Measurements from ENCODE around the gene XKR3.
"Not testable (repeated sequence)": the region's sequence is repeated elsewhere in the genome, so short reads cannot be mapped to it uniquely, and the experiment has no call there.

Gene XKR3

GRCh38 chr22:16828876-16829275, 3.7 kb upstream of the XKR3 start:
- no peaks in the 10 kb centered on the region for H3K9me3 Mint-ChIP-seq
- H3K27ac Mint-ChIP-seq: no peak overlapping the region
- DNase-seq (ENCODE audit: low spot score in 2 of 2): no peak
- H3K27me3 Mint-ChIP-seq: peaks cover 2% of the 10 kb centered on the region
- no peaks in the 10 kb centered on the region for H3K36me3 Mint-ChIP-seq
- no peak overlapping the region for H3K4me3 Mint-ChIP-seq
- H3K4me1 Mint-ChIP-seq: peaks cover 11% of the 10 kb centered on the region
- ATAC-seq (ENCODE audit: low read depth): no peak

- Mint-ChIP-seq H3K27me3 (peaks cover 2% of the 10 kb centered on the region), H3K27ac (no peak overlapping the region), H3K4me3 (no peak overlapping the region), H3K36me3 (peaks cover 3% of the 10 kb centered on the region), H3K4me1 (peaks cover 11% of the 10 kb centered on the region), H3K9me3 (peaks cover 2% of the 10 kb centered on the region)
- DNase-seq (ENCODE audit: low spot score in 2 of 2): no peak
- no peak for ATAC-seq (ENCODE audit: low read depth)
Measured at GRCh38 chr22:16827506-16827905, 2.3 kb upstream of the XKR3 start.

GRCh38 chr22:16819249-16819648, 6.0 kb downstream of the XKR3 start:
- peaks cover 8% of the 10 kb centered on the region for H3K9me3 Mint-ChIP-seq
- ATAC-seq (ENCODE audit: low read depth) (no peak), DNase-seq (ENCODE audit: low spot score in 2 of 2) (no peak)
- H3K36me3 Mint-ChIP-seq: peaks cover 5% of the 10 kb centered on the region
- H3K27me3 Mint-ChIP-seq: no peaks in the 10 kb centered on the region
- peaks cover 10% of the 10 kb centered on the region for H3K4me1 Mint-ChIP-seq
- H3K4me3 Mint-ChIP-seq: no peak overlapping the region
- no peak overlapping the region for H3K27ac Mint-ChIP-seq

GRCh38 chr22:16818538-16818937, 6.7 kb downstream of the XKR3 start:
- no peak for ATAC-seq (ENCODE audit: low read depth)
- Mint-ChIP-seq H3K27me3 (no peaks in the 10 kb centered on the region), H3K9me3 (peaks cover 8% of the 10 kb centered on the region), H3K4me1 (peaks cover 9% of the 10 kb centered on the region), H3K4me3 (no peak overlapping the region), H3K36me3 (peaks cover 5% of the 10 kb centered on the region), H3K27ac (no peak overlapping the region)
- no peak for DNase-seq (ENCODE audit: low spot score in 2 of 2)

GRCh38 chr22:16815073-16815472, 10.1 kb downstream of the XKR3 start:
- peaks cover 1% of the 10 kb centered on the region for H3K36me3 Mint-ChIP-seq
- DNase-seq (ENCODE audit: low spot score in 2 of 2) (no peak), ATAC-seq (ENCODE audit: low read depth) (no peak)
- H3K4me3 Mint-ChIP-seq: no peak overlapping the region
- H3K27me3 Mint-ChIP-seq: no peaks in the 10 kb centered on the region
- no peak overlapping the region for H3K27ac Mint-ChIP-seq
- peaks cover 7% of the 10 kb centered on the region for H3K9me3 Mint-ChIP-seq
- H3K4me1 Mint-ChIP-seq: peaks cover 17% of the 10 kb centered on the region

GRCh38 chr22:16810188-16810802, 14.9 kb downstream of the XKR3 start:
- peaks cover 1% of the 10 kb centered on the region for H3K36me3 Mint-ChIP-seq
- H3K4me3 Mint-ChIP-seq: no peak overlapping the region
- H3K4me1 Mint-ChIP-seq: peaks cover 10% of the 10 kb centered on the region
- no peak for ATAC-seq (ENCODE audit: low read depth)
- no peaks in the 10 kb centered on the region for H3K27me3 Mint-ChIP-seq
- no peak for DNase-seq (ENCODE audit: low spot score in 2 of 2)
- no peak overlapping the region for H3K27ac Mint-ChIP-seq
- H3K9me3 Mint-ChIP-seq: no peaks in the 10 kb centered on the region

GRCh38 chr22:16808744-16809143, 16.5 kb downstream of the XKR3 start:
- ATAC-seq (ENCODE audit: low read depth): no peak
- Mint-ChIP-seq H3K36me3 (no peaks in the 10 kb centered on the region), H3K27ac (peak overlapping the region; percentile 9), H3K27me3 (no peaks in the 10 kb centered on the region), H3K9me3 (no peaks in the 10 kb centered on the region), H3K4me3 (no peak overlapping the region), H3K4me1 (peaks cover 17% of the 10 kb centered on the region)
- DNase-seq (ENCODE audit: low spot score in 2 of 2): no peak

- ATAC-seq (ENCODE audit: low read depth) (no peak), DNase-seq (ENCODE audit: low spot score in 2 of 2) (no peak)
- H3K27ac Mint-ChIP-seq: no peak overlapping the region
- H3K4me1 Mint-ChIP-seq: peaks cover 19% of the 10 kb centered on the region
- no peaks in the 10 kb centered on the region for H3K27me3 Mint-ChIP-seq
- H3K36me3 Mint-ChIP-seq: no peaks in the 10 kb centered on the region
- H3K9me3 Mint-ChIP-seq: no peaks in the 10 kb centered on the region
- no peak overlapping the region for H3K4me3 Mint-ChIP-seq
Measured at GRCh38 chr22:16807109-16807508, 18.1 kb downstream of the XKR3 start.

- Mint-ChIP-seq H3K27me3 (no peaks in the 10 kb centered on the region), H3K4me3 (no peak overlapping the region), H3K9me3 (no peaks in the 10 kb centered on the region), H3K27ac (no peak overlapping the region), H3K36me3 (no peaks in the 10 kb centered on the region), H3K4me1 (peaks cover 19% of the 10 kb centered on the region)
- DNase-seq (ENCODE audit: low spot score in 2 of 2): no peak
- ATAC-seq (ENCODE audit: low read depth): no peak
Measured at GRCh38 chr22:16806401-16806800, 18.8 kb downstream of the XKR3 start.

- Mint-ChIP-seq H3K9me3 (no peaks in the 10 kb centered on the region), H3K4me1 (peaks cover 9% of the 10 kb centered on the region), H3K27me3 (no peaks in the 10 kb centered on the region), H3K27ac (peak overlapping the region; percentile 79), H3K4me3 (no peak overlapping the region), H3K36me3 (no peaks in the 10 kb centered on the region)
- no peak for DNase-seq (ENCODE audit: low spot score in 2 of 2)
- peak; percentile 64 for ATAC-seq (ENCODE audit: low read depth)
Measured at GRCh38 chr22:16804882-16805281, 20.3 kb downstream of the XKR3 start.

GRCh38 chr22:16803255-16803917, 21.8 kb downstream of the XKR3 start:
- H3K4me3 Mint-ChIP-seq: no peak overlapping the region
- no peaks in the 10 kb centered on the region for H3K27me3 Mint-ChIP-seq
- no peaks in the 10 kb centered on the region for H3K36me3 Mint-ChIP-seq
- no peak for DNase-seq (ENCODE audit: low spot score in 2 of 2)
- no peaks in the 10 kb centered on the region for H3K9me3 Mint-ChIP-seq
- H3K4me1 Mint-ChIP-seq: peaks cover 9% of the 10 kb centered on the region
- ATAC-seq (ENCODE audit: low read depth): no peak
- no peak overlapping the region for H3K27ac Mint-ChIP-seq

- DNase-seq (ENCODE audit: low spot score in 2 of 2) (no peak), ATAC-seq (ENCODE audit: low read depth) (no peak)
- Mint-ChIP-seq H3K36me3 (no peaks in the 10 kb centered on the region), H3K4me1 (peaks cover 11% of the 10 kb centered on the region), H3K27me3 (no peaks in the 10 kb centered on the region), H3K4me3 (no peak overlapping the region), H3K9me3 (no peaks in the 10 kb centered on the region), H3K27ac (no peak overlapping the region)
Measured at GRCh38 chr22:16801571-16801970, 23.6 kb downstream of the XKR3 start.

- ATAC-seq (ENCODE audit: low read depth) (no peak), DNase-seq (ENCODE audit: low spot score in 2 of 2) (no peak)
- Mint-ChIP-seq H3K27me3 (no peaks in the 10 kb centered on the region), H3K27ac (no peak overlapping the region), H3K4me1 (peaks cover 11% of the 10 kb centered on the region), H3K9me3 (no peaks in the 10 kb centered on the region), H3K4me3 (no peak overlapping the region), H3K36me3 (no peaks in the 10 kb centered on the region)
Measured at GRCh38 chr22:16801088-16801487, 24.1 kb downstream of the XKR3 start.

- Mint-ChIP-seq H3K36me3 (no peaks in the 10 kb centered on the region), H3K9me3 (no peaks in the 10 kb centered on the region), H3K27me3 (no peaks in the 10 kb centered on the region), H3K27ac (no peak overlapping the region), H3K4me3 (no peak overlapping the region), H3K4me1 (peaks cover 11% of the 10 kb centered on the region)
- DNase-seq (ENCODE audit: low spot score in 2 of 2): no peak
- ATAC-seq (ENCODE audit: low read depth): no peak
Measured at GRCh38 chr22:16800358-16800757, 24.9 kb downstream of the XKR3 start.

- not testable (repeated sequence) for H3K4me1 Mint-ChIP-seq; H3K9me3 Mint-ChIP-seq; H3K27me3 Mint-ChIP-seq; H3K36me3 Mint-ChIP-seq; H3K4me3 Mint-ChIP-seq; ATAC-seq (ENCODE audit: low read depth); H3K27ac Mint-ChIP-seq; DNase-seq (ENCODE audit: low spot score in 2 of 2)
Measured at GRCh38 chr22:16795504-16795903, 29.7 kb downstream of the XKR3 start.

All from memory B cell (primary cell).